Adipocyte (in vitro differentiated cells): ENCODE data around the gene JAML.

Source experiments
- DNase-seq: peaks from one replicate; pipeline ENCODE4 v3.0.0-alpha.2; 2015; ENCODE audit warnings: low read depth
- H3K27me3 ChIP-seq: replicated peaks from 2 replicates; pipeline ENCODE4 v1.7.0; 2013; ENCODE audit warnings: mild to moderate bottlenecking, low read length, moderate library complexity; ENCODE audit not compliant: control insufficient read depth, insufficient read depth
- H3K36me3 ChIP-seq: 2 replicates; pipeline ENCODE4 v1.7.0; 2013; ENCODE audit warnings: low read length, mild to moderate bottlenecking, moderate library complexity; ENCODE audit not compliant: control insufficient read depth, insufficient read depth, severe bottlenecking
- H3K4me1 ChIP-seq: 2 replicates; pipeline ENCODE4 v1.7.0; 2013; ENCODE audit warnings: mild to moderate bottlenecking, low read length, moderate library complexity; ENCODE audit not compliant: control insufficient read depth, insufficient read depth
- H3K4me3 ChIP-seq: 2 replicates; pipeline ENCODE4 v1.7.0; 2013; ENCODE audit warnings: mild to moderate bottlenecking, low read length, moderate library complexity
- H3K9ac ChIP-seq: 2 replicates; pipeline ENCODE4 v1.7.0; 2013; ENCODE audit warnings: mild to moderate bottlenecking, low read length, moderate library complexity
- H3K9me3 ChIP-seq: 2 replicates; pipeline ENCODE4 v1.7.0; 2013; ENCODE audit warnings: mild to moderate bottlenecking, low read length, moderate library complexity; ENCODE audit not compliant: control insufficient read depth

The JAML gene

GRCh38 chr11:118226781-118227180 is 2.0 kb upstream of the JAML start:
- Histone ChIP-seq H3K9me3 (no peaks in the 10 kb centered on the region), H3K36me3 (no peaks in the 10 kb centered on the region), H3K4me1 (peaks cover 13% of the 10 kb centered on the region), H3K9ac (no peak overlapping the region), H3K4me3 (no peak overlapping the region), H3K27me3 (peaks cover 9% of the 10 kb centered on the region)
- DNase-seq = no peak

- no peak overlapping the region for H3K9ac ChIP-seq
- no peak for DNase-seq
- H3K4me1 ChIP-seq = peaks cover 13% of the 10 kb centered on the region
- no peaks in the 10 kb centered on the region for H3K36me3 ChIP-seq
- H3K9me3 ChIP-seq = no peaks in the 10 kb centered on the region
- H3K27me3 ChIP-seq = peaks cover 13% of the 10 kb centered on the region
- no peak overlapping the region for H3K4me3 ChIP-seq
Measured at GRCh38 chr11:118226296-118226695, 1.5 kb upstream of the JAML start.

- Histone ChIP-seq H3K27me3 (peaks cover 34% of the 10 kb centered on the region), H3K36me3 (no peaks in the 10 kb centered on the region), H3K4me1 (peaks cover 13% of the 10 kb centered on the region), H3K9ac (no peak overlapping the region), H3K9me3 (no peaks in the 10 kb centered on the region), H3K4me3 (no peak overlapping the region)
- no peak for DNase-seq
Measured at GRCh38 chr11:118223992-118224391, 819 bp downstream of the JAML start.

GRCh38 chr11:118223570-118223969 is 1.2 kb downstream of the JAML start:
- H3K27me3 ChIP-seq = peaks cover 34% of the 10 kb centered on the region
- H3K36me3 ChIP-seq = no peaks in the 10 kb centered on the region
- no peaks in the 10 kb centered on the region for H3K9me3 ChIP-seq
- H3K4me3 ChIP-seq = no peak overlapping the region
- H3K4me1 ChIP-seq = peaks cover 13% of the 10 kb centered on the region
- no peak for DNase-seq
- no peak overlapping the region for H3K9ac ChIP-seq

- Histone ChIP-seq H3K36me3 (no peaks in the 10 kb centered on the region), H3K4me3 (no peak overlapping the region), H3K27me3 (peaks cover 34% of the 10 kb centered on the region)
Measured at GRCh38 chr11:118222437-118222836, 2.4 kb downstream of the JAML start.

GRCh38 chr11:118221419-118221818 is 3.4 kb downstream of the JAML start:
- no peak for DNase-seq
- Histone ChIP-seq H3K9ac (no peak overlapping the region), H3K36me3 (no peaks in the 10 kb centered on the region), H3K4me3 (no peak overlapping the region), H3K27me3 (peaks cover 42% of the 10 kb centered on the region), H3K9me3 (no peaks in the 10 kb centered on the region), H3K4me1 (peaks cover 7% of the 10 kb centered on the region)

More at GRCh38 chr11:118222437-118222836, 2.4 kb downstream of the JAML start:
- peaks cover 13% of the 10 kb centered on the region for H3K4me1 ChIP-seq
- H3K9ac ChIP-seq = no peak overlapping the region
- DNase-seq = no peak
- no peaks in the 10 kb centered on the region for H3K9me3 ChIP-seq

GRCh38 chr11:118219732-118220131 is 5.1 kb downstream of the JAML start:
- H3K27me3 ChIP-seq = peaks cover 55% of the 10 kb centered on the region
- no peaks in the 10 kb centered on the region for H3K36me3 ChIP-seq
- no peak for DNase-seq
- peaks cover 7% of the 10 kb centered on the region for H3K4me1 ChIP-seq
- H3K4me3 ChIP-seq = no peak overlapping the region
- no peaks in the 10 kb centered on the region for H3K9me3 ChIP-seq
- no peak overlapping the region for H3K9ac ChIP-seq

- H3K9me3 ChIP-seq = no peaks in the 10 kb centered on the region
- no peak for DNase-seq
- H3K4me3 ChIP-seq = no peak overlapping the region
- H3K27me3 ChIP-seq = peaks cover 60% of the 10 kb centered on the region
- peaks cover 6% of the 10 kb centered on the region for H3K4me1 ChIP-seq
- no peak overlapping the region for H3K9ac ChIP-seq
- no peaks in the 10 kb centered on the region for H3K36me3 ChIP-seq
Measured at GRCh38 chr11:118219244-118219643, 5.6 kb downstream of the JAML start.

GRCh38 chr11:118217575-118217974 is 7.2 kb downstream of the JAML start:
- H3K4me3 ChIP-seq = no peak overlapping the region
- H3K4me1 ChIP-seq = no peaks in the 10 kb centered on the region
- H3K36me3 ChIP-seq = no peaks in the 10 kb centered on the region
- peaks cover 65% of the 10 kb centered on the region for H3K27me3 ChIP-seq
- no peak for DNase-seq
- H3K9ac ChIP-seq = no peak overlapping the region
- no peaks in the 10 kb centered on the region for H3K9me3 ChIP-seq

- no peaks in the 10 kb centered on the region for H3K36me3 ChIP-seq
- H3K9me3 ChIP-seq = no peaks in the 10 kb centered on the region
- DNase-seq = no peak
- no peaks in the 10 kb centered on the region for H3K4me1 ChIP-seq
- no peak overlapping the region for H3K9ac ChIP-seq
- H3K27me3 ChIP-seq = peaks cover 72% of the 10 kb centered on the region
- H3K4me3 ChIP-seq = no peak overlapping the region
Measured at GRCh38 chr11:118216621-118217481, 8.0 kb downstream of the JAML start.

- Histone ChIP-seq H3K27me3 (peaks cover 64% of the 10 kb centered on the region), H3K9me3 (no peaks in the 10 kb centered on the region), H3K9ac (no peak overlapping the region), H3K4me3 (no peak overlapping the region), H3K4me1 (peaks cover 6% of the 10 kb centered on the region), H3K36me3 (no peaks in the 10 kb centered on the region)
- DNase-seq = no peak
Measured at GRCh38 chr11:118215765-118216164, 9.0 kb downstream of the JAML start.

GRCh38 chr11:118215262-118215661 is 9.5 kb downstream of the JAML start:
- H3K27me3 ChIP-seq = peaks cover 62% of the 10 kb centered on the region
- H3K9ac ChIP-seq = no peak overlapping the region
- peaks cover 11% of the 10 kb centered on the region for H3K4me1 ChIP-seq
- DNase-seq = no peak
- no peaks in the 10 kb centered on the region for H3K9me3 ChIP-seq
- H3K4me3 ChIP-seq = no peak overlapping the region
- H3K36me3 ChIP-seq = no peaks in the 10 kb centered on the region
